GM15510 (cell line): Measurements from ENCODE around the gene GPR162.

Experiments
- POLR2A ChIP-seq: IDR thresholded peaks from 3 replicates; pipeline ENCODE4 v1.6.1; 2011; ENCODE audit warnings: borderline replicate concordance; ENCODE audit not compliant: insufficient read length; ENCODE audit errors: extremely low read depth

GPR162 gene

DNA sequence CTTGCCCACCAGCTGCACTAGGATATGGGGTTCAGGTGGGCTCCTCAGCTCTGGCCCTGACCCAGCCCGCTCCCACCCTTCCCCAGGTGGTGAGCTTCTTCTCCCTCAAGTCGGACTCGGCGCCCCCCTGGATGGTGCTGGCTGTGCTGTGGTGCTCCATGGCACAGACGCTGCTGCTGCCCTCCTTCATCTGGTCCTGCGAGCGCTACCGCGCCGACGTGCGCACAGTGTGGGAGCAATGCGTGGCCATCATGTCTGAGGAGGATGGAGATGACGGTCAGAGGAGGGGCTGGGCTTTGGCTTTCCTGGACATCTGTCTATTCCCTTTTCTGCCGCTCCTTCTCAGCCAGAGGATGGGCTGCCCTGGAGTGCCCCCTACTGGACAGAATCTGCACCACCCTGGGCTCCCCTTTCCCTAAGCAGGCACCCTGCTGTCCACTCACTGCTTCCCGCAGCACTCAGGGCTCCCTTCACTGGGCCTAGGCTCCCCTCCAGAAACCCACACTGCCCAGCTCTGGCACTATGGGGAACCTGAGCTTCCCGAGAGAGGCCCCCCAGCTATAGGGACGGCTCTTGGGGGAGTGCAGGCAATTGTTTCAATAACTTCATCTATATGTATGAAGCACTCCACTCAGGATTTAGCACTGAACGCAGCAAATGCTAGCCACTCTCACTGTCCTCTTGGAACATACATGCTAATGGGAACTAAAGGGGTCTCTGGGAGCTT is 3.9 kb downstream of the GPR162 start:
- TF ChIP-seq POLR2A, result no peak

DNA sequence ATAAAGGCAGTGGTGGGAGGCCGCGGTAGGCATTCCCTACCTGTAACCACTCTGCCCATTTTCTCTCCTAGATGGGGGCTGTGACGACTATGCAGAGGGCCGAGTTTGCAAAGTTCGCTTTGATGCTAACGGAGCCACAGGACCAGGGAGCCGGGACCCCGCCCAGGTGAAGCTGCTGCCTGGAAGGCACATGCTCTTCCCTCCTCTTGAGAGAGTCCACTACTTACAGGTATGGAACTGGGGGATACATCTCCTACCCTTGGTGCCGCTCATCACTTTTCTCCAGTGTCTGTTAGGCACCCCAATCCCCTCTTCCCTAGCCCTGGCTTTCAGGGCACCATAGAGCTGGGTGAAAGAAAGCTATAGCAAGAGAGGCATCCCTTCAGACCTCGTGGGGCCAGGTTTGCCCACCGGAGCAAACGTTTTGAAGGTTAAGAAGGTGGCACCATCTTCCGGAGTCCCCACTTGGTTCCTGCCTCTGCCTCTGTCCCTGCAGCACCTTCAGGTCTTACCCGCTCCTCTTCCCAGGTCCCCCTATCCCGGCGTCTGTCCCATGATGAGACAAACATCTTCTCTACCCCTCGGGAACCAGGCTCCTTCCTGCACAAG is 4.6 kb downstream of the GPR162 start:
- no peak for TF ChIP-seq POLR2A

DNA sequence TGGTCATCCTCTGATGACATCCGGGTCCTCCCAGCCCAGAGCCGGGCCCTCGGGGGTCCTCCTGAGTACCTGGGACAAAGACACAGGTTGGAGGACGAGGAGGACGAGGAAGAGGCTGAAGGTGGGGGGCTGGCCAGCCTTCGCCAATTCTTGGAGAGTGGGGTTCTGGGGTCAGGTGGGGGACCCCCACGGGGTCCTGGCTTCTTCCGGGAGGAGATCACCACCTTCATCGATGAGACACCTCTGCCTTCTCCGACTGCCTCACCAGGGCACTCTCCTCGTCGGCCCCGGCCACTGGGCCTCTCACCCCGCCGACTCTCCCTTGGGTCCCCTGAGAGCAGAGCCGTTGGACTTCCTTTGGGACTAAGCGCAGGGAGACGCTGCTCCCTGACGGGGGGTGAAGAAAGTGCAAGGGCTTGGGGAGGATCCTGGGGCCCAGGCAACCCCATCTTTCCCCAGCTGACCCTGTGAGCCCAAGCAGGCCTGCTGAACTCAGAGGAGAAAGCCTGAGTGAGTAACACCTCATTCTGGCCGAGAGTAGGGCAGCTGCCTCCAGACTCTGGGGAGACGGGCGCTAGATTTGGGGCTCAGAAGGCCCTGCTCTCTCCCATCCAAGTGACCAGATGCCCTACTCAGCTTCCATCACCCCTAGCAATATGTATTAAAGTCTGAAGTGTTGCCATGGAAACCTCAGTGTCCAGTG is 5.3 kb downstream of the GPR162 start:
- no peak for TF ChIP-seq POLR2A

DNA sequence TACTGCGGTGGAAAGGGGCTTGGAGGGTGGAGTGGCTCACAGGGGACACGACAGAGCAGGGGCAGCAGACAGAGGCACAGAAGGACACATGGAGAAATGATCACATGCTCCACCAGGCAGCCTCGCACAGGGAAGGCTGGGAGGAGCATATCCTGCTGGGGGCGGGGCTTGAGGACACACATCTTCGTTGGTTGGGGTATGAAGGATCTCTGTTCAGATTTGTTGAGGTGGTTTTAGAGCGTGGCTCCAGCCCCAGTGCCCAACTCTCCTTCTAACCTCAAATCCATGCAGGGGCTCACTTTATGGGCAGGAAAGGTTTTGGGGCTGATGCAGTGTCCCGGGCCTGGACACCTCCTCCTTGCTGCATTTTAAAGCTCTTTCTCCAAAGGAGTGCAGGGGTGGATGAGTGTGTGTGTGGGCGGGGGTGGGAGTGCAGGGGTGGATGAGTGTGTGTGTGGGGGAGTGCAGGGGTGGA is 5.9 kb downstream of the GPR162 start:
- TF ChIP-seq POLR2A, result no peak

DNA sequence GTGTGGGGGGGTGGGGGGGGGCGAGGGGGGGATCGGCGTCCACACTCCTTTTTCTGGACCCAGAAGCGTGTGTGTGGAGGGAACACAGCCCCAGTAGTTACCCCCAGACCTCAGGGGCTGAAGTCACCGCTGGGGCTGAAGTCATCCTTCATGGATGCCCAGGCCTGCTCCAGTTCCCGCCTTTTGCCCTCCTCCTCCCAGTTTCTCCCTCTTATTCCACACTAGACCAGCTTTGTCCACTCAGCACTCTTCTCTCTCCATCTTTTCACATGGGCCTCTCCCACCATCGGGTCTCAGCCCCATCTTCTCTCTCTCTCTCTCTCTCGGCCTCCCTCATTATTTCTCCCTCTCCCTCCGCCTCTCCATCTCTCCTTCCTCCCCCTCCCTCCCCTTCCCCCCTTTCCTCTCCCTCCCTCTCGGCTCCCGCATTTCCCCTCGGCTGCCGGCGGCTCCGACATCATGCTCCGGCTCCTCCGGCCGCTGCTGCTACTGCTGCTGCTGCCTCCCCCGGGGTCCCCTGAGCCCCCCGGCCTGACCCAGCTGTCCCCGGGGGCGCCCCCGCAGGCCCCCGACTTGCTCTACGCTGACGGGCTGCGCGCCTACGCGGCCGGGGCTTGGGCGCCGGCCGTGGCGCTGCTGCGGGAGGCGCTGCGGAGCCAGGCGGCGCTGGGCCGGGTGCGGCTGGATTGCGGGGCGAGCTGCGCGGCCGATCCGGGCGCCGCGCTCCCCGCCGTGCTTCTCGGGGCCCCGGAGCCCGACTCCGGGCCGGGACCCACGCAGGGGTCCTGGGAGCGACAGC is 6.6 kb downstream of the GPR162 start, which contains the start of gene P3H3:
Gene P3H3, plus strand, starts transcription at position 426 of the 799 bp plus-strand sequence. Its CDS starts 34 bp downstream, at position 460.
- no peak for TF ChIP-seq POLR2A

DNA sequence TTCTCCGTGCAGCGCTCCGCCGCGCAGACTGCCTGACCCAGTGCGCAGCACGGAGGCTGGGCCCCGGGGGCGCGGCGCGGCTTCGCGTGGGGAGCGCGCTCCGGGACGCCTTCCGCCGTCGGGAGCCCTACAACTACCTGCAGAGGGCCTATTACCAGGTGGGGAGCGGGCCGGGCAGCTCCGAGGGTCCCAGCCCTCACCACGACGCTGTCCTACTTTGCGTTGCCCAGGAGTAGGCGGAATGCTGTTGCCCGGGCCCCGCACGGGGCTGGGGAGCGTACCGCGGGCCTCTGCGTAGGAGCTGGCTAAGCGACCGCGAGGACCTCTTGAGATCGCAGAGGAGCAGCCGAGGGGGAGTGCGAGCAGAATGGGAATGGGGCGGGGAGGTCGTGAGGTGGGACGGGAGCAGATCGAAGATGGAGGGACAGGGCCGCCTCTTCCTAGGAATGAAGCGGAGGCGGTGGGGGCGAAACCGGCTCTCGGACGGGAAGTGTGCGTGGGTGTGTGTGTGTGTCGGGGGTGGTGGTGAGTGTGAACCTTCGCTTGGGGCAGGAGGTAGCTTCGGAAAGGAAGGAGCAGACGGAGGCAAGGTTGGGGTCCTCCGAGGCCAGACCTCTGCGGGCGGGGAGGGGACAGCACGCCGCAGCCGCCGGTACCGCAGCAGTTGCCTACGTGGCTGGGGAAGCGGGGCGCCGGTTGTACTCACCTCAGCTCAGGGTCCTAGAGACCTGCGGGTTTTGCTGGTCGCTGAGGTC is 7.3 kb downstream of the GPR162 start:
- no peak for TF ChIP-seq POLR2A

DNA sequence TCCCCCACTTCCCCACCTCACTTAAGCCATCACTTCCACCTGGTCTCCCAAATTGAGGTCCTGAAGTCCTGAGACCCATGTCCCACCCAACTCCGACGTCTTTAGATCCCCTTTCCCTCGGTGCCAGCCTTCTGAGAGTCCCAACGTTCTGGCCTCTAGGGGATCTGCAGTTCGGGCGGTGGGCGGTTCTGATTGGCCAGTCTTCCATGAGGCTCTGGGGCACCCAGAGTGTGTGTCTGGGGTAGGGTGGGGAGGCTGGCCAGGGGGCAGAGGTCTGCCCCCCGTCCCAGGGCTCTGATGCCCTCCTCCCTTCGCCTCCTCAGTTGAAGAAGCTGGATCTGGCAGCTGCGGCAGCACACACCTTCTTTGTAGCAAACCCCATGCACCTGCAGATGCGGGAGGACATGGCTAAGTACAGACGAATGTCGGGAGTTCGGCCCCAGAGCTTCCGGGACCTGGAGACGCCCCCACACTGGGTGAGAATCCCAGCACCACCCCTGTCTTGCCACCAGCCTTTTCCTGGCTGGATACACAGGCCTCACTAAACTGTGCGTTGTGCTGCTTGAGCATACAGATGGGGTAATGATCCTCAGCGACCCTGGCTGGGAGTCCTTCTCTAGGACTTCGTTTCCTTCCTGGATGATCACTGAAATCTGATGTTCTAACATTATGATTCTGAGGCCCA is 8.1 kb downstream of the GPR162 start:
- no peak for TF ChIP-seq POLR2A

DNA sequence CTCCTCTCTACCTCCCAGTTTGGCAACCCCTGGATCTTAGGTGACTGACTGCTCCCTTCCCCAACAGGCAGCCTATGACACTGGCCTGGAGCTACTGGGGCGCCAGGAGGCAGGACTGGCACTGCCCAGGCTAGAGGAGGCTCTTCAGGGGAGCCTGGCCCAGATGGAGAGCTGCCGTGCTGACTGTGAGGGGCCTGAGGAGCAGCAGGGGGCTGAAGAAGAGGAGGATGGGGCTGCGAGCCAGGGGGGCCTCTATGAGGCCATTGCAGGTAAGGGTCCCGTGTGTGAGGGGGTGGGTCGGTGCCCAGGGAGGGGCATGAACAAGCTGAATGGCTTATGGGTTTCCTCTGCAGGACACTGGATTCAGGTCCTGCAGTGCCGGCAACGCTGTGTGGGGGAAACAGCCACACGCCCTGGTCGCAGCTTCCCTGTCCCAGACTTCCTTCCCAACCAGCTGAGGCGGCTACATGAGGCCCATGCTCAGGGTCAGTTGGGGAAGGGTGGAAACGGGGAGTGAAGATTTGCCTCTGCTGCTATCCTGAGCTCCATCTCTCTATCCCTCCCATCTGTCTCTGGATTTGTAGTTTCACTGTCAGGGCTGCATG is 8.8 kb downstream of the GPR162 start:
- TF ChIP-seq POLR2A, result no peak

DNA sequence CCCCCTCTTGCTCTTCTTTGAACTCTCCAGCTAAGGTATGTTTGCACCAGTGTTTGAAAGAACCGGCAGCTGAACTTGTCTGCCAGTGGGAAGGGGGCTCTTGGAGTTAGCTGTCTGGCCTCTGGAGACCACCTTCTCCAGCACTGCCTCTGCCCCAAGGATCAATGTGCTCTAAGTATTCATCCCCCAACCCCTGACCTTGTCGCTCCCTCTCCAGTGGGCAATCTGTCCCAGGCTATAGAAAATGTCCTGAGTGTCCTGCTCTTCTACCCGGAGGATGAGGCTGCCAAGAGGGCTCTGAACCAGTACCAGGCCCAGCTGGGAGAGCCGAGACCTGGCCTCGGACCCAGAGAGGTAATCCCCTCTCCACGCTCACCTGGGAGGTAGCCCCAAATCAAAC is 9.4 kb downstream of the GPR162 start:
- TF ChIP-seq POLR2A, result no peak

DNA sequence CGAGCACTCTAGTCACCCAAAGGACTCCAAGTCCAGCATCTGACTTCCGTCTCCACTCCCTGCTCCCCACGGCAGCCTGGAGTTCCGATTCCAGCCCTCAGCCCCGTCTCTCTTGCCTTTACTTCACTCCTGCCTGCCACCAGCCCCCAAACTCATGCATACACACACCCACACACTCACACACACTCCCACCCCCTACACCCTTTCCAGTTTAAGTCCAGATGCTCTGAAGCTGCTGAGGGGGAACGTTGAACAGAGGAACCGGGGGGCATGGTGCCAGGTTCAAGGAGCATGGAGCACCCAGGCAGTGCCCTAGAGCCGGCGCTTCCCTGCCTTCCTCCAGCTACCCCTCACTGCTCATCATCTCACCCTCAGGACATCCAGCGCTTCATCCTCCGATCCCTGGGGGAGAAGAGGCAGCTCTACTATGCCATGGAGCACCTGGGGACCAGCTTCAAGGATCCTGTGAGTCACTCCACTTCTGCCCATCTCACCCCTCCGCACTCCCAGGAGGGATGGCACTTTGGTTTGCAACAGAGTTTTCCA is 9.9 kb downstream of the GPR162 start:
- TF ChIP-seq POLR2A, result no peak

DNA sequence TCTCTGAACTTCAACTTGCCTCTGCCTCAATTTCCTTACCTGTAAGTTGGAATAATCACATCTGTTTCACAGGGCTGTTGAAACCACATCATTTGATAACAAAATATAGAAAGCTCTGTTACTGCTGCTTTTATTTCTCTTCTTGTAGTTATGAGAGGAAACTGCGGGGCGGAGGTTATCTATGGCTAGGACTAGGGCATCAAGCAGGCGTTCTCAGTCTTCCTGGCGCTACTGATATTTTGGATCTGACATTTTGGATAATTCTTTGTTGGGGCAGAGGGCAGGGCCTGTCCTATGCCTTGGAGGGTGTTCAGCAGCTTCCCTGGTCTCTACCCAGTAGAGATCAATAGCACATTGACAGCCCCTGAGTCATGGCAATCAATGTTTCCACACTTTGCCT is 10.5 kb downstream of the GPR162 start:
- no peak for TF ChIP-seq POLR2A

DNA sequence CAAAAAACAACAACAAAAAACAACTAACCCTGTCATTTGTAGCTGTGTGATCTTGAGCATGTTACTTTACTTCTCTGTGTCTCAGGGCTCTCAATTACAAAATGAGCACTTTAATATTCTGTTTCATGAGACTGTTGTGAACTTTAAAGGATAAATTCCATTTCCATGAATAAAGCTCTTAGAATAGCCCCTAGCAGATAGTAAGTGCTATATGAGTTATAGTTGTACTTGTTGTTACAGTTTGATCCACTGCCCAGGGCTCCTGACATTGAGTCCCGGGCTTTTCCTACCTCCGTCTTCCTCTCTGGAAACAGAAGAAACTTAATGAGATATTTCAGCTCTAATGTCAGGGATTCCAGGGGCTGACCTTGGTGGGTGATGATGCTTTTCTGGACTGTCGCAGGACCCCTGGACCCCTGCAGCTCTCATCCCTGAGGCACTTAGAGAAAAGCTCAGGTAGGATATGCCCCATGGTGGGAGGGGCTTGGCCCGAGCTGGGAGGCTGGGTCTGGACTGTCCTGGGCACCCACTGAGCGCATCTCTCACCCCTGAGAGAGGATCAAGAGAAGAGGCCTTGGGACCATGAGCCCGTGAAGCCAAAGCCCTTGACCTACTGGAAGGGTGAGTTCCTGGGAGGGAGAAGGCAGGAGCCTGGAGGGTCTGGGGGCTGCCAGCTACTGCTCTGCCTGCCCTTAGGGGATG is 11.7 kb downstream of the GPR162 start:
- TF ChIP-seq POLR2A, result no peak
